NCI-H82 treated with DMSO at 0.1 percent for 48 hours (cell line): ENCODE data around the gene NKPD1.

ENCODE experiments used
- DNase-seq: peaks from one replicate; lab custom pipeline; 2025; ENCODE audit not compliant: unreplicated experiment; lab: John Stamatoyannopoulos, UW

NKPD1 gene, protein sequence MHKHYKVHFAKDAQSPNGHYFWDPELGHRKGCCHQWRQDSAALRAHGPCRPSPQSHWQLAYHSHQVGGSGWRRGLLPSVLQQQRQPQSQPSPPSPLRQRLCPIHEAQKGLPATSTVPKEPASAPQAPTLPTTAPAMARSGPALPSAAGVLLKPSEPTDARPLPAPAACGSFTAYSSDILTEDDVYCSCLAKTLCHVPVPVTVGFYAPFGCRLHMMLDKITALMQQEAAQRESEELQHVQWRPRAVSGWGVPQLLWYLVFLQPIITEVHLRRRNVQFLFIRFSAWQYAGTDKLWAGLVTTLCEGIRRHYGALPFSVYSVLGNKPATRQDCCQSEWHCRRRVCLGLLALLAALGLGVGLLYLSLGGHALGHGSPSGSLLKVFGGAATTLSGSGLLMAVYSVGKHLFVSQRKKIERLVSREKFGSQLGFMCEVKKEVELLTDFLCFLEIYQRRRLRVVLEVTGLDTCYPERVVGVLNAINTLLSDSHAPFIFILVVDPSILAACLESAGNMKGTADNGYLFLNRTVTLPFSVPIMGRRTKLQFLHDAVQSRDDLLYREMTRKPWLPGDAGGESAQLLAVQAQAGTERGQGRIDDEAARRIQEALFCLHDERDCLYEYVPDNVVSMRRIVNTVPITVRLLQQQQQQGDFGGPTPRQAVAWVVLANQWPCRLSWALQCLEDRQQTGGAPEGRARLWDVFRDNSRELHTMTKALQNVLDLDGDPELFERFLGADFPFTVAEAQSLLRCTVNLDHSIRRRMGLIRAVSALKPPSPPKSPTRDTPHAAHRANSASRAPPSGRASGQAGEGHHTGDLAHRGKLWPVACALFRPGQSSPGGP

DNA sequence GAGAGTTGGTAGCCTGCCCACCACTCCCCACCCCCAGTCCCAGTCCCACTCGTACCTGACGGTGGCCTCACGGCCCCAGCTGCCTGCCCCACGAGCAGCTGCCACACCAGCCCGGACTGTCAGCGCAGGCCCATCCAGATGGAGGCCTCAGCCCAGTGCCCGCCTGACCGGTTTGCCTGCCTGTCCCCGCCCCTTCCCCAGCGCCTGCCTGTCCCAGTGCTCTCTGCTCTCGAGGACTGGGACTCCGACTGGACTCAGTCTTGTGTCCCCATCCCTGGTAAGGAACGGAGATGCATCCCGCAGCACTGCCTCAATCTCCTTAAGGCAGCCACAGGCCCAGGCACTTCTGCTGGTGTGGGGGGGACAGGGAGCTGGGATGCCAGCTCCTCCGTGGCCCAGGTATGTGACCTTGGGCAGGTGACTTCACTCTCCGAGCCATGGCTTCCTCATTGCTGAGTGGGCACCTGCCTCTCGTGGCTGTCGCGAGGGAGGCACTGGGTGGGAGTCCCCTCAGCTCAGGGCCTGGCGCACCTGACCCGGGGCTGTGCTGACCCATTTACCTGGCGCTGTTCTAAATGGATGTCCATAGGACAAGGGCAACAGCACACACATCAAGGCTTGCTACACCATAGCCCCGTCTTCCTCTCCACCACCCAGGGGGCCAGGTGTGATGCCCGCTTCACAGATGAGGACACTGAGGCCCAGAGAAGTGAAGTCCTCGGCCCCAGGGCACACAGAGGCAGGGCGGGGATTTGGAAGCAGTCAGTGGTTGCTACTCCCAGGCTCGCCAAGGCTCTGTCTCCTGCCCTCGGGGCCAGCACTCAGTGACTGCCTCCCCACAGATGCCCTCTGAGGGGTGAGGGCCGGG lies at the start of gene NKPD1:
Gene NKPD1, minus strand, starts transcription at position 113 of the 868 bp plus-strand sequence. CDS start 832 bp downstream, outside the sequence.
- DNase-seq: no peak

DNA sequence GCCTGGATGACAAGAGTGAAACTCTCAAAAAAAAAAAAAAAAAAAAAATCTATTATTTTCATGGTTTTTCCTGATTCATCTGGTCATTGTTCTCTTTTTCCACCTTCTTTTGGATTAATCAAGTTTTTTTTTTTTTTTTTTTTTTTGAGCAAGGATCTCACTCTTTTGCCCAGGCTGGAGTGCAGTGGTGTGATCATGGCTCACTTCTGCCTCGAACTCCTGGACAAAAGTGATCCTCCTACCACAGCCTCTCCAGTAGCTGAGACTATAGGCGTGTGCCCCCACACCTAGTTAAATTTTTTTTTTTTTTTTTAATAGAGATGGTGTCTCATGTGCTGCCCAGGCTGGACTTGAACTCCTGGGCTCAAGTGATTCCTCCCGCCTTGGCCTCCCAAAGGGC lies 45.5 kb upstream of the NKPD1 start:
- DNase-seq: no peak

DNA sequence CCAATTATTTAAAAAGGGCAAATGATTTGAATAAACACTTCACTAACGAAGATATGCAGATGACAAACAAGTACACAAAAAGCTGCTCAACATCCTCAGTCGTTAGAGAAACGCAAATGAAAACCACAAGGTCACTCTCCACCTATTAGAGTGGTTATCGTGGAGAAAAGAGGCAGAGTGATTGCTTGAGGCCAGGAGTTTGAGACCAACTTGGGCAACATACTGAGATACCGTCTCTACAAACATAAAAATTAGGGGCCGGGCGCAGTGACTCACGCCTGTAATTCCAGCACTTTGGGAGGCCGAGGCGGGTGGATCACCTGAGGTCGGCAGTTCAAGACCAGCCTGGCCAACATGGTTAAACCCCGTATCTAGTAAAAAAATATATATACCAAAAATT lies 45.0 kb upstream of the NKPD1 start:
- no peak for DNase-seq

DNA sequence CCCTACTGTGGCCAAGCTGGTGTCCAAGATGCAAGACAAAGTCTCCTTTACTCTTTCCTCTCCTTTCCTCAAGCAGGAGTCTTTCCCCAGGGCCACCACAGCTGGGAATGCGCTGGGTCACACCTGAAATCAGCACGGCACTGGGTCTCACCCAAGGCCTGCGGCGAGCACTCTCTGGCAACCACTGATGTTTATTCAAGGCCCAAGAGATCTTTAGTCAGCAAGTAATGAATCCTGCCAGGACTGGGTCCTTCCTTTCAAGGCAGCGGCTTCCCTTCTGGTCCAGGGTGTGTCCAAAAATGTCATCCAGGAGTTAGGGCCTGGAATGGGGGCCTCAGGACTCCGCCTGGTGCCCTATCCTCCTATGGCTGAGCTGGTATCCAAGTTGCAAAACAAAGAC lies 41.9 kb upstream of the NKPD1 start:
- DNase-seq: no peak

DNA sequence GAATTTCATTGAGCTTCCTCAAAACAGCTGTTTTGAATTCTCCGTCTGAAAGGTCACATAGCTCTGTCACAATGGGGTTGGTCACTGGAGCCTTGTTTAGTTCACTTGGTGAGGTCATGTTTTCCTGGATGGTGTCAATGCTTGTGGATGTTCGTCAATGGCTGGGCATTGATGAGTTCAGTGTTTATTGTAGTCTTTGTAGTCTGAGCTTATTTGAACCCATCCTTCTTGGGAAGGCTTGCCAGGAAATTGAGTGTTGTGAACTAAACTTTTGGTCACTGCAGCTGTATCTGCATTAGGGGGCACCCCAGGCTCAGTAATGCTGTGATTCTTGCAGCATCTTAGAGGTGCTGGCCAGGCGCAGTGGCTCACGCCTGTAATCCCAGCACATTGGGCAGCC lies 39.8 kb upstream of the NKPD1 start:
- DNase-seq: no peak

DNA sequence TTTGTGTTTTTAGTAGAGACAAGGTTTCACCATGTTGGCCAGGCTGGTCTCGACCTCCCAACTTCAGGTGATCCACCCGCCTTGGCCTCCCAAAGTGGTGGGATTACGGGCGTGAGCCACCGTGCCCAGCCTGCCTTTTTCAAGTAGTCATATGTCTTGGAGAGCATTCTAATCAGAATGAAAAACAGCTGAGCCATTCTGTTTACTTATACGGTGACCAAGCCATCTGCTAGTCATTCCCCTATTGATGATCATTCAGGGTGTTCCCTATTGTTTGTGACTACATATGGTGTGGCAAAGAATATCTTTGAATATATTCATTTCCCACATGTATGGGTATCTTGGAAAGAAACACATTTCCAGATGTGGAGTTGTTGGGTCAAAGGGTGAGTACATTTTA lies 35.0 kb upstream of the NKPD1 start:
- no peak for DNase-seq

DNA sequence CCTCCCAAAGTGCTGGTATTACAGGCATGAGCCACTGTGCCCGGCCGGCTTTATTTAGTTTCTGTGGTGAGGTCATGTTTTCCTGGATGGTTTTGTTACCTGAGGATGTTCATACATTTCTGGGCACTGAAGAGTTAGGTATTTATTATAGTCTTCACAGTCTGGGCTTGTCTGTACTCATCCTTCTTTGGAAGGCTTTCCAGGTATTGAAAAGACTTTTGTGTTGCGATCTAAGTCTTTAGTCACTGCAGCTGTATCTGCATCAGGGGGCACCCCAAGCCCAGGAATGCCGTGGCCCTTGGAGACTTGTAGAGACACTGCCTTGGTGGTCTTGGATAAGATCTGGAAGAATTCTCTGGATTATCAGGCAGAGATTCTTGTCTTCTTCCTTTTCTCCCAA lies 30.6 kb upstream of the NKPD1 start:
- no peak for DNase-seq

DNA sequence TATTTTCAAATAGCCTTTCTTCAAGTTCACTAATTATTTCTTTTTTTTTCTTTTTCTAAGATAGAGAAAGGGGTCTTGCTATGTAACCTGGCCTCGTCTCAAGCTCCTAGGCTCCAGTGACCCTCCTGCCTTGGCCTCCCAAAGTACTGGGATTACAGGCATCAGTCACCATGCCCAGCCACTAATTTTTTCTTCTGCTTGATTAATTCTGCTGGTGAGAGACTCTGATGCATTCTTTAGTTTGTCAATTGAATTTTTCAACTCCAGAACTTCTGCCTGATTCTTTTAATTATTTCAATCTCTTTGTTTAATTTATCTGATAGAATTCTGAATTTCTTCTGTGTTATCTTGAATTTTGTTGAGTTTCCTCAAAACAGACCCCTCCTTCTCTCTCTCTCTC lies 29.2 kb upstream of the NKPD1 start:
- no peak for DNase-seq

DNA sequence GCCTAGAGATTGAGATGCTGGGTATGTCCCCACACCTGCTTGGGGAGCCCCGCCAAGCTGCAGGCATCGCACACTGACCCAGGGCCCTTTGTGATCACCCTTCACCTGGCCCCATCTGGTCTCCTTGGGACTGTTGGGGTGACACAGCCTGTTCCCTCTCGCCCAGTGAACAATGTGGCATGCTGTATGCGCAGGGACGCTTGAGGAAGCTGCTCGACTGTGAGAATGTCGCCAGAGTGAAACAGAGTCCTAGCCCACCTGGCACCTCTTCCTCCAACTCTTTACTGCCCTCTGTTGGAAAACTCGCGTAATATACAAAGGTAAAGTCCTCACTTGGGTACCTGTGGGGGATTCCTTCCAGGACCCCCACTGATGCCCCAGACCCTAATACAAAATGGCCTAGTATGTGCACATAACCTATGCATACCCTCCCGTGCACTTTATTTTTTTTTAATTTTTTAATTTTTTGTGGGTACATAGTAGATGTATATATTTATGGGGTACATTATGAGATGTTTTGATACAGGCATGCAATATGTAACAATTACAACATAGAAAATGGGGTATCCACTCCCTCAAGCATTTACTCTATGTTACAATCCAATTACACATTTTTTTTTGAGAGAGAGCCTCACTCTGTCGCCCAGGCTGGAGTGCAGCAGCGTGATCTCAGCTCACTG lies 26.8 kb upstream of the NKPD1 start:
- DNase-seq: peak; percentile 20

DNA sequence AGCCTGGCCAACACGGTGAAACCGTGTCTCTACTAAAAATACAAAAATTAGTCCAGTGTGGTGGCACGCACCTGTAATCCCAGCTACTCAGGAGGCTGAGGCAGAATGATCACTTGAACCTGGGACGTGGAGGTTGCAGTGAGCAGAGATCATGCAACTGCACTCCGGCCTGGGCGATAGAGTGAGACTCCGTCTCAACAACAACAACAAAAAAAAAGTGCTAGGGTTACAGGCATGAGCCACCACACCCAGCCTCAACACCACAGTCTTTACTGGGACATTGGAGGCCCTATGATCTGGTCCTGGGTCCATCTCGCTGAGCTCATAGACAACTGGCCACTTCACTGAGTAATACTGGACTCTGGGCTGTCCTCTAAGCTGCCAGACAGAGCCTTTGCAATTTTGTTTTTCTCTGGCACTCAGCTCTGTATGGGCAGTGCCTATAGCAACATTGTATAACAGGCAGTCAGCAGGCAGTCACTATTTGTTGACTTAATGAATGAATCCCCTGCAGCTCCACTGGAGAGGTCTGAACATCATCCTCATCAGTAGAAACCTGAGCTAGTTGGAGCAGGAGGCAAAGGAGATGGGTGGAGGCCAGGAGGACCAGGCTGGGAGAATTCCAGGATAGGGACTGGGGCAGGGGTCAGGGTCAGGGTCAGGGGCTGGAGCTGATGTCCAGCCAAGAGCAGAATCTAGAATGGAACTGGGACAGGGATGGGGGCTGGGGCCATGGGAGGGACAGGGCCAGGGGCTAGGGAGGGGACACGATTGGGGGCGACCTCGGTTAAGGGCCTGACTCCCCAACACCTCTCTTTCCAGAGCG lies 25.9 kb upstream of the NKPD1 start:
- DNase-seq: no peak

DNA sequence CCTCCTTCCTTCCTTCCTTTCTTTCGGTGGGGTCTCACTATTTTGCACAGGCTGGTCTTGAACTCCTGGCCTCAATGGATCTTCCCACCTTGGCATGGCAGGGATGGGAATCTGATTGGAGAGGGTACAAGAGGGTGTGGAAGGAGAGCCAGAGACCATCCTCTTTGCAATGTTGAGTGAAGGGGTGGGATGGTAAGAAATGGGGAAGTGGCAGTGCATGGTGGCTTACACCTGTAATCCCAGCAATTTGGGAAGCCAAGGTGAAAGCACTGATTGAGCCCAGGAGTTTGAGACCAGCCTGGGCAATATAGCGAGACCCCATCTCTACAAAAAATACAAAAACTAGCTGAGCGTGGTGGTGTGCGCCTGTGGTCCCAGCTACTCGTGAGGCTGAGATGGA lies 23.3 kb upstream of the NKPD1 start:
- DNase-seq: no peak

DNA sequence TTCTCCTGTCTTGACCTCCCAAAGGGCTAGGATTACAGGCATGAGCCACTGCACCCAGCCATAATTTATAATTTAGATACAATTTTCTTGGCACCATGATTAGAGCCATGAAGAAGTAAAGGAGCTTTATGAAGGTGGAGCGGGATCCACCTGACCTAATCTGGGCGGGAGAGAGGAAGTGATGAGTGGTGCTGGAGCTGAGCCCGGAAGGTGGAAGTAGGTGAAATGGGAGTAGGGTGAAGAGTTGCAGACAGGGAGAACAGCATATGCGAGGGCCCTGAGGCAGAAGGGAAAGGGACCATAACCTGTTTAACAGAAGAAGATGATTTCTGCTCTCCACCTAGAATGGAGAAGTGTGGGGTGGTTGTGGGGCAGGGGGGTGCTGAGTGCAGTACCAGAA lies 22.0 kb upstream of the NKPD1 start:
- DNase-seq: no peak

DNA sequence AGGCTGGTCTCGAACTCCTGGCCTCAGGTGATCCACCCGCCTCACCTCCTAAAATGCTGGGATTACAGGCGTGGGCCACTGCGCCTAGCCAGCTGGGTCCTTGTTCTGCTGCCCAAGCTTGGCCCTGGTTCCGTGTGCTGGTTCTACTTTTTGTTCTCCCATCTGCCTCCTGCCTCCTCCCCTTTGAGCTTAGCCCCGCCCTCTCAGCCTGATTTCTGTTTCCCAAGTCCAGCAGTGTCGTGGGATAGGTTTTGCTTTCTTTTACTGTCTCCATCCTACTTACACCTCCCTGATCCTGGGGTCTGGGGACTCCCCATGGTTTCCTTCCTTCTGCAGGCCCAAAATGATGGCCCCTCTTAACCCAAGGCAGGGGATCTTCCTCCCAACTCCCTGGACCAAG lies 20.2 kb upstream of the NKPD1 start:
- DNase-seq: no peak

DNA sequence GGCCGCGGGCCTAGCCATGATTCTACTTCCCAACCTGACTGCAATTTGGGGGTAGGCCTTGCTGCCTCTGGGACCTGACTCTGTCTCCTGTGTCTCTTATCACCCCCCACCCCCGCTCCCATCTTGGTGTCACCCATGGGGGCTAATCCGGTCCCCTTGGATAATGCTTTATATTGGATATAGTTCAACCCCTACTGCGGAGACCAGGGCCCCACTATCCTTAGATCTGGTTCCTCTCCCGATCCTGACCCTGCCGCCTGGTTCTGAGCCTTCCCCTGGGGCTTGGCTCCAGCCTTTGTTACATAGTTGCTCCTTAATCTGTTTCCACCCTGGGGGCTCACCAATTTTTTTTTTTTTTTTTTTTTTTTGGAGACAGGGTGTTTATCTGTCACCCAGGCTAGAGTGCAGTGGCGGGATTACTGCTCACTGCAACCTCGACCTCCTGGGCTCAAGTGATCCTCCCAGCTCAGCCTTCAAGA lies 19.1 kb upstream of the NKPD1 start:
- no peak for DNase-seq

DNA sequence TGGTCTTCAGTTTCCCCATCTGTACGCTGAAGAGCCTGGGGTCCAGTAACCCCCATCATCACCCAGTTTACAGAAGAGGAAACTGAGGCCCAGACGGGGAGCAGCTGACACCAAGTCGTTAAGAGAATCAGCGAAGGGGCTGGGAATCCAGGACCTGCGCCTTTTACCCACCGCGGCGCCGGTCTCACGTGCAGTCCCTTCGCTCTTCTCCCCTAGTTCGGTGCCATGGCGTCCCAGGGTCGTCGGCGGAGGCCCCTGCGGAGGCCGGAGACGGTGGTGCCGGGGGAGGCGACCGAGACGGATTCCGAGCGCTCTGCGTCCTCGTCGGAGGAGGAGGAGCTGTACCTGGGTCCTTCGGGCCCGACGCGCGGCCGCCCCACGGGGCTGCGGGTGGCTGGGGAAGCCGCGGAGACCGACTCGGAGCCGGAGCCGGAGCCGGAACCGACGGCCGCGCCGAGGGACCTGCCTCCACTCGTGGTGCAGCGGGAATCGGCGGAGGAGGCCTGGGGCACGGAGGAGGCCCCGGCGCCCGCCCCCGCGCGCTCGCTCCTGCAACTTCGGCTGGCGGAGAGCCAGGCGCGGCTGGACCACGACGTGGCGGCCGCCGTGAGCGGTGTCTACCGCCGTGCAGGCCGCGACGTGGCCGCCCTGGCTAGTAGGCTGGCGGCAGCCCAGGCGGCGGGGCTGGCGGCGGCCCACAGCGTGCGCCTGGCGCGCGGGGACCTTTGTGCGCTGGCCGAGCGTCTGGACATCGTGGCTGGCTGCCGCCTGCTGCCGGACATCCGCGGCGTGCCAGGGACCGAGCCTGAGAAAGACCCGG lies 18.5 kb upstream of the NKPD1 start:
- no peak for DNase-seq

DNA sequence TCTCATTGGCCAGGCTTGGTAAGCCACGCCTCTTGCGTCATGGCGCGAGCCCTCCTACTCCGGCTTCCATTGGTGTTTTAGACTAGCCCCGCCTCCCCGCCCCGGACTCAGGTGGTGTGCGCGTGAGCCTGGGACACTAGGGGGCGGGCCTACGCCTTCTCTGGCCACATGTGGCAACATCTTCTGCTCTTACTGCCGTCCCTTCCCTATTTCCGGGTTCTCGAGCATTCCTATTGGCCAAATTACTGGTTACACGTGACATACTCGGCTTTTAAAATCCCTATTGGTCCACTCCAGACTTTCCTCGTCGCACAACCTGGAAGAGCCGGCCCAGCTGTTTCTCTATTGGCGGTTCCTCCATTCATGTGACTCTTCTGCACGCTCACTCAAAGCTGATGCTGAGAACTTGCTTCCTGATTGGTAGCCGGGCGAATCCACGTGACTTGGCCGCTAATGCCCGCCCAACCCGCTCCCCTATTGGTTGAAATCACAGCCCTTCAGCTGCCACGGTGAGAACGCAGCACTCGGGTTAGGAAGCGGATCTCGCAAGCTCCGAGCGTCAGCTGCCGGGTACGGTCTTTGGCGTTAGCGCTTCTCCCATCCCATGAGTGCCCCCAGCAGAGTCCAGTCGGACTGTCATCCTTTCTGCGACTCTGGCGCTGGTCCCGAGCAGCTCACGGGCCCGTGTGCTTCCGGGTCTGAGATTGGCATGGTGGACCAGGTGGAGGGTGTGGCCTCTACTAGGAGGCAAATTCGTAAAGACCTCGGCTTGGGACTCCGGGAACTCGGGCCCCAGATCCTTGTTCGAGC lies 17.7 kb upstream of the NKPD1 start, which contains the start of gene BLOC1S3:
Gene BLOC1S3, plus strand, starts transcription at position 523 of the 810 bp plus-strand sequence. CDS start 513 bp downstream, outside the sequence.
- DNase-seq: peak; percentile 100

DNA sequence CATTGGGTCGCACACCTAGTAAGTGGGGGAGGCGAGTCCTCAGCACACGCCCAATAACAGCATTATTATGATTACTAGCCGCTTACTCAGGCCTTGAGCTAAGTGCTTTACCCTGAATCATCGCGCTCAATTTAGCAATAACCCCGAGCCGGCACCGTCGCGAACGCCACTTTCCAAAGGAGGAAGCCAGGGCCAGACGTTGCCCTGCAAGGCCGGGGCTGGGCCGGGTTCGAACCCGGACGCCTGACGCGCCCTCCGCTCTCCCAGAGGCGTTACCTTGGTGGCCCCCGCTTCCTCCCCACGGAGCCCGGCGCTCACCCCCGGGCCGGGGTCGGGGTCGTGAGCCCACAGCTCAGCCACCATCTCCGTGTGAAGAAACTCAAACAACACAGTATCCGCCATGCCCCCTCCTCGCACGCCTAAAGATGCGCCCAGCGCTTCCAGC lies 17.1 kb upstream of the NKPD1 start, which contains the start of gene TRAPPC6A:
Gene TRAPPC6A, minus strand, starts transcription at position 421 of the 445 bp plus-strand sequence. Its CDS starts 19 bp downstream, at position 402.
- DNase-seq: no peak
